Lung (tissue), 12 donors: ENCODE results near the gene TMEM237. TPM values are rescaled to one million over a fixed set of nuclear protein-coding genes. Genes with fewer than 3 reads are reported as not detected.

ENCODE experiments used
- ATAC-seq: fragments of 200-7000 bp; cut with Tn5 transposase; one replicate; pipeline ENCODE4 v1.9.1; 2020; ENCODE audit warnings: moderate number of reproducible peaks; ENCODE audit not compliant: insufficient read depth, low FRiP score
- DNase-seq, 3 donors: peaks; one replicate each; pipeline ENCODE4 v3.0.0-alpha.2; 2013 to 2017
- H3K27ac ChIP-seq, 2 donors: one replicate each; pipeline ENCODE4 v1.5.1; 2013; ENCODE audit warnings: mild to moderate bottlenecking in 2 of 2, moderate library complexity in 2 of 2, control low read depth in 1 of 2, inconsistent platforms in 1 of 2, low read depth in 1 of 2, low read length in 1 of 2
- H3K27me3 ChIP-seq, 3 donors: one replicate each; pipeline ENCODE4 v1.5.1; 2013; ENCODE audit warnings: low read length in 2 of 3; ENCODE audit not compliant: control insufficient read depth in 3 of 3, insufficient read depth in 3 of 3
- H3K36me3 ChIP-seq, 4 donors: one replicate each; pipeline ENCODE4 v1.5.1; 2013; ENCODE audit warnings: low read length in 4 of 4, mild to moderate bottlenecking in 1 of 4, moderate library complexity in 1 of 4; ENCODE audit not compliant: control insufficient read depth in 4 of 4, insufficient read depth in 4 of 4
- H3K4me1 ChIP-seq, 5 donors: one replicate each; pipeline ENCODE4 v1.5.1; 2013; ENCODE audit warnings: low read length in 5 of 5, mild to moderate bottlenecking in 2 of 5, moderate library complexity in 1 of 5; ENCODE audit not compliant: control insufficient read depth in 5 of 5, insufficient read depth in 5 of 5
- H3K4me3 ChIP-seq: one replicate; pipeline ENCODE4 v1.5.1; 2013; ENCODE audit warnings: mild to moderate bottlenecking, control low read depth, moderate library complexity
- H3K9ac ChIP-seq, 2 donors: one replicate each; pipeline ENCODE4 v1.5.1; 2013; ENCODE audit warnings: low read length in 2 of 2, control low read depth in 1 of 2; ENCODE audit not compliant: insufficient read depth in 1 of 2
- H3K9me3 ChIP-seq, 4 donors: one replicate each; pipeline ENCODE4 v1.5.1; 2013; ENCODE audit warnings: low read length in 3 of 4, mild to moderate bottlenecking in 1 of 4, moderate library complexity in 1 of 4; ENCODE audit not compliant: control insufficient read depth in 4 of 4, insufficient read depth in 3 of 4
- WGBS, 2 donors: extraction: QIAGEN DNeasy Blood & Tissue Kit; methylation state at CpG; one replicate each; pipeline ENCODE4 v1.1.7; 2013; 5-methylcytosine and 5-hydroxymethylcytosine counted together
- polyA plus RNA-seq, 2 donors: library from polyadenylated mRNA; stranded (reverse); fragments of 200-250 nt; gene quantifications; one replicate each; pipeline ENCODE4 v1.2.1, GENCODE V29; 2013
- total RNA-seq, 2 donors: library from RNA; depleted of rRNA in 1 of 2; stranded (reverse); fragments of >200 nt in 1 of 2; gene quantifications; one replicate each; pipeline ENCODE4 v1.2.1, GENCODE V29; 2014 to 2021
- TF ChIP-seq, protein P1 (sequence below): IDR thresholded peaks from 2 replicates; pipeline ENCODE4 v1.5.1; 2012; ENCODE audit warnings: mild to moderate bottlenecking; ENCODE audit errors: control extremely low read depth, extremely low read depth
- donor health status: control.
- donor health status: control.
- donor health status: Bipolar disorder and iron deficiency.
- donor health status: healthy.
- donor health status: DM: yes; HTN: yes; CAD: no.

Gene TMEM237
- total and polyA plus RNA-seq, 4 donors, result 7.0 to 27.5 (median 11.6) TPM

DNA sequence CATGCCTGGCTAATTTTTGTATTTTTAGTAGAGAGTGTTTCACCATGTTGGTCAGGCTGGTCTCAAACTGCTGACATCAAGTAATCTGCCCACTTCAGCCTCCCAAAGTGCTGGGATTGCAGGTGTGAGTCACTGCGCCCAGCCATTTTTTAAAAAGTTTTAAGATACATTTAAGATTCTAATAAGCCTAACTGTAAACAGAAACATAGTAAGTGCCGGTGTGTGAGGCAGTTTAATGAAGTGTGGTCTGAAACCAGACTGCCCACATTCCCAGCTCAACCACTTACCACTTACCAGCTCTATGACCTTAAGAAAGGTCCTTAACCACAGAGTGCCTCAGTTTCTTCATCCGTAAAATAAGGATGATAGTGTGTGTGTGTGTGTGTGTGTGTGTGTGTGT, 42.4 kb downstream of the TMEM237 start:
- ATAC-seq (no peak), DNase-seq (peak in 1 of 3 donors; percentile 43)
- H3K9me3 ChIP-seq, result peaks cover 0 to 6% (median 0%) of the 10 kb centered on the region in 4 donors
- WGBS, 2 donors, result 59 to 91% methylated on average over 3 of the region's 3 CpGs
- H3K4me3 ChIP-seq, result no peak overlapping the region
- H3K27ac ChIP-seq, result no peak overlapping the region
- no peaks in the 10 kb centered on the region for H3K27me3 ChIP-seq
- H3K36me3 ChIP-seq, result no peaks in the 10 kb centered on the region
- H3K4me1 ChIP-seq, result peaks cover 0 to 3% (median 0%) of the 10 kb centered on the region in 5 donors
- TF ChIP-seq, protein P1, sequence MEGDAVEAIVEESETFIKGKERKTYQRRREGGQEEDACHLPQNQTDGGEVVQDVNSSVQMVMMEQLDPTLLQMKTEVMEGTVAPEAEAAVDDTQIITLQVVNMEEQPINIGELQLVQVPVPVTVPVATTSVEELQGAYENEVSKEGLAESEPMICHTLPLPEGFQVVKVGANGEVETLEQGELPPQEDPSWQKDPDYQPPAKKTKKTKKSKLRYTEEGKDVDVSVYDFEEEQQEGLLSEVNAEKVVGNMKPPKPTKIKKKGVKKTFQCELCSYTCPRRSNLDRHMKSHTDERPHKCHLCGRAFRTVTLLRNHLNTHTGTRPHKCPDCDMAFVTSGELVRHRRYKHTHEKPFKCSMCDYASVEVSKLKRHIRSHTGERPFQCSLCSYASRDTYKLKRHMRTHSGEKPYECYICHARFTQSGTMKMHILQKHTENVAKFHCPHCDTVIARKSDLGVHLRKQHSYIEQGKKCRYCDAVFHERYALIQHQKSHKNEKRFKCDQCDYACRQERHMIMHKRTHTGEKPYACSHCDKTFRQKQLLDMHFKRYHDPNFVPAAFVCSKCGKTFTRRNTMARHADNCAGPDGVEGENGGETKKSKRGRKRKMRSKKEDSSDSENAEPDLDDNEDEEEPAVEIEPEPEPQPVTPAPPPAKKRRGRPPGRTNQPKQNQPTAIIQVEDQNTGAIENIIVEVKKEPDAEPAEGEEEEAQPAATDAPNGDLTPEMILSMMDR, result no peak
- H3K9ac ChIP-seq, result no peak overlapping the region

DNA sequence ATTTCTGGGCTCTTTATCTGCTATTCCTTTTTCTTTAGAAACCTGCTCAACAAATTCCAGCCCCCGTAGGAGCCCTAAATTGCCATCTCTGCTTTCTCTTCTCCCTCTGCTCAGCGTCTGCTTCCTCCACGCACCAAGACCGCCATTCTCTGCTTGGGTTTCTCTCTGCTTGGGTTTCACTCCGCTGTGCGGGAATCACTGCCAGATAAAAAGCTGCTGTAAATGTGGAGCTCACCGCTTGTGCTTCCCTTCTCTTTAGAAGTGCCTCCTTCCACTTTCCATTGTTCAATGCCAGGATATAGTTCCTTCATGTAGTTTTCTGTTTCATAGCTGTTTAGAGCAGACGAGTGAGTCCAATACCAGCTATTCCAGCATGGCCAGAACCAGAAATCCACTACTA, 45.9 kb downstream of the TMEM237 start:
- no peaks in the 10 kb centered on the region for H3K36me3 ChIP-seq
- no peak for ATAC-seq
- H3K9ac ChIP-seq, result no peak overlapping the region
- no peak overlapping the region for H3K4me3 ChIP-seq
- TF ChIP-seq, protein P1, result no peak
- no peak overlapping the region for H3K27ac ChIP-seq
- WGBS, 2 donors, result 74 to 97% methylated on average over 8 of the region's 8 CpGs
- peaks cover 0 to 6% (median 0%) of the 10 kb centered on the region in 4 donors for H3K9me3 ChIP-seq
- peaks cover 0 to 3% (median 0%) of the 10 kb centered on the region in 5 donors for H3K4me1 ChIP-seq
- no peaks in the 10 kb centered on the region for H3K27me3 ChIP-seq
- DNase-seq, result no peak

DNA sequence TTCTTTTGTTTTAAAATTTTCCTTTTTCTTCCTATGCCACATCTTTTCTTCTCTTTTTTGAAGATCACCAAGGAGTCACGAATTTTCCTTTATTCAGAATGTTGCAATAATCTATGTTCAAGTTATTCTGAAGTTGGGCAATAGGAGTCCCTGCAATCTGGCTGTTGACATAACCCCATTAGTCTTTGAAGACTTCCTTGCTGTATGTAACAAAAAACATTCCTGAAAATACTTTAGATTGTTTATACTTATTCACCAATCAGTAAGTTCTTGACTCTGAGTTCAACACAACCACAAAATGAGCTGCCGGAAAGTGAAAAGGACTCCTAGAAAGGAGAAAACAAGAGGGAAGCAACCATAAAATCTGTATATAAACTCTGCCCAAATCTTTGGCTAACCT, 62.8 kb downstream of the TMEM237 start:
- no peaks in the 10 kb centered on the region for H3K36me3 ChIP-seq
- H3K4me1 ChIP-seq, result peaks cover 0 to 15% (median 2%) of the 10 kb centered on the region in 5 donors
- peak; percentile 28 to 90 (median 85) for DNase-seq
- H3K27me3 ChIP-seq, result no peaks in the 10 kb centered on the region
- TF ChIP-seq, protein P1, result no peak
- 21 to 45% methylated on average over 2 of the region's 2 CpGs for WGBS, 2 donors
- H3K27ac ChIP-seq, result no peak overlapping the region
- H3K9me3 ChIP-seq, result no peaks in the 10 kb centered on the region
- no peak for ATAC-seq
- no peak overlapping the region for H3K4me3 ChIP-seq
- H3K9ac ChIP-seq, result peak overlapping the region in 1 of 2 donors; percentile 47

DNA sequence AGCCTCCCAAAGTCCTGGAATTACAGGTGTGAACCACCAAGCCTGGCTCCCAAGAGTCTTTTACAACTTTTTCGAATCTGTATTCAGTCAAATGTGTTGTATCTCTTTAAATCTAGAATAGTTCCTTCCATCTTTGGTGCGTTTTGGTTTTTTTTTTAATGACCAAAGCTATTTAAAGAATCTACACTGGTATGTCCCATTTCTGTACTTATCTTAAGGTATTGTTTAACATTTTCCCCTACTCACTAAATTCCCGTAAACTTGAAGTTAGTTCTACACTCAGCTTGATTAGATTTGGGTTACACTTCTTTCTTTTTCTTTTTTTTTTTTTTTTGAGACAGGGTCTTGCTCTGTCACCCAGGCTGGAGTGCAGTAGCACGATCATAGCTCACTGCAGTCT, 63.8 kb downstream of the TMEM237 start:
- Histone ChIP-seq H3K9me3 (no peaks in the 10 kb centered on the region), H3K27me3 (no peaks in the 10 kb centered on the region), H3K9ac (no peak overlapping the region), H3K27ac (peak overlapping the region in 1 of 2 donors; percentile 63), H3K4me3 (no peak overlapping the region), H3K36me3 (no peaks in the 10 kb centered on the region), H3K4me1 (peaks cover 0 to 15% (median 2%) of the 10 kb centered on the region in 5 donors)
- 64 to 74% methylated on average over 4 of the region's 4 CpGs for WGBS, 2 donors
- ATAC-seq (no peak), DNase-seq (peak in 1 of 3 donors; percentile 1)
- TF ChIP-seq, protein P1, result no peak
